IPS-11a (cell line): ENCODE data around the gene PPFIA3.
A peak's percentile ranks its signal among the peaks of the same experiment; 100 is the strongest.
"Not testable (repeated sequence)": the region's sequence is repeated elsewhere in the genome, so short reads cannot be mapped to it uniquely, and the experiment has no call there.

ENCODE experiments used
- H3K4me3 ChIP-seq: one replicate; pipeline ENCODE4 v1.5.1; 2013; ENCODE audit warnings: low read depth, low read length, control low read depth

The PPFIA3 gene

DNA sequence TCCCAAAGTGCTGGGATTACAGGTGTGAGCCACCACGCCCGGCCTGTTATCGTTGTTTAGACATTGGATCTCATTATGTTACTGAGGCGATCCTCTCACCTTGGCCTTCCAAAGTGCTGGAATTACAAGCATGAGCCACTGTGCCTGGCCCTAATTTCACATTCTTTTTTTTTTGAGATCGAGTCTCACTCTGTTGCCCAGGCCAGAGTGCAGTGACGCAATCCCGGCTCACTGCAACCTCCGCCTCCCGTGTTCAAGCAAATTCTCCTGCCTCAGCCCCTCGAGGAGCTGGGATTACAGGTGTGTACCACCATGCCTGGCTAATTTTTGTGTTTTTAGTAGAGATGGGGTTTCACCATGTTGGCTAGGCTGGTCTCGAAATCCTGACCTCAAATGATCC, 3.9 kb downstream of the PPFIA3 start:
- not testable (repeated sequence) for H3K4me3 ChIP-seq

DNA sequence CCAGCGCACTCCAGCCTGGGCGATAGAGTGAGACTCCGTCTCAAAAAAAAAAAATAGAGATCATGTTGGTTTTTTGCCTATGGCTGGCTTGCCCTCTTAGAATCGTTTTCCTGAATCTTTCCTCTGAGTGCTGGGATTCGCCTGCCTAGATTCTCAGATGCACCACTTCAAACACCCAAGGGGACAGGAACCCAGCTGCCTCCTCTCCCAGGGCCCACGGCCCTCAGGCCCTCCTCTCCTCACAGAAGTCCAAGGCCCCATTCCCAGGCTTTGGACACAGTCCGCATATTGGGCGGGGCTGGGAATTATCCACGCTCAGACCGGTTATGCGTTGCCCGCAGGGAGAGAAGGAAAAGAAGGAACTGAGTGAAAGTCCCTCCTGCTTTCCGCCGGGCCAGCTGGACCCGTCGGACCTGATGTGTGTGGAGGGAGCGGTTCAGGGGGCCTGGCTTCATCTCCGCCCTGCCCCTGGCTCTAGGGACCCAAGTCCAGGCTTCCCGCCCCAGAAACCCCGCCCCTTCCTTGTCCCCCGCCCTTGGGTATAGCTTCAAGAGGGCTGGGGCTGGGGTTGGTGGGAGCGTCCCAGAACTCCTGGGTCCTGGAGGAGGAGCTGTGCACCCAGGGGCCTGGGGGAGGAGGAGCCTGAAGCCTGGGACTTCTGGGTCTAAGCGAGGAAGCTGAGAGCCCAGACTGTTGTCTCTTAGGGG, 5.8 kb downstream of the PPFIA3 start:
- H3K4me3 ChIP-seq: no peak overlapping the region

DNA sequence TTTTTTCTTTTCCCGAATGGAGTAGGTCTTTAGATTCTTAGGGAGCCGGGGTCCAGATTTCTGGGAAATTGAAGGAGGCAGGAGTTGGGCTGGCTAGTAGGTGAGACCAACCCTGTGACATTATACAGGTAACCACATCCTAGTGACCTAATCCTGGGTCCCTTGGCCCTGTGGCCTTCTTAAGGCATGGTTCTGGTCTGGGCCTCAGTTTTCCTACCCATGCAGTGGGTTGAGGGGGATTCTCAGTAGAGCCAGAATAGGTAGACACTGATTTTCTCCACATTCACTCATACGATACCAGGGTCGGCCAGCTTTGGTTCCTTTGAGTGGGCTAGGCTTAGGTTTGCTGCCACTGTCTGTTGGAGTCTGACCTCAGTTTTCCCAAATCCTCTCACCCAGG, 7.2 kb downstream of the PPFIA3 start:
- no peak overlapping the region for H3K4me3 ChIP-seq

DNA sequence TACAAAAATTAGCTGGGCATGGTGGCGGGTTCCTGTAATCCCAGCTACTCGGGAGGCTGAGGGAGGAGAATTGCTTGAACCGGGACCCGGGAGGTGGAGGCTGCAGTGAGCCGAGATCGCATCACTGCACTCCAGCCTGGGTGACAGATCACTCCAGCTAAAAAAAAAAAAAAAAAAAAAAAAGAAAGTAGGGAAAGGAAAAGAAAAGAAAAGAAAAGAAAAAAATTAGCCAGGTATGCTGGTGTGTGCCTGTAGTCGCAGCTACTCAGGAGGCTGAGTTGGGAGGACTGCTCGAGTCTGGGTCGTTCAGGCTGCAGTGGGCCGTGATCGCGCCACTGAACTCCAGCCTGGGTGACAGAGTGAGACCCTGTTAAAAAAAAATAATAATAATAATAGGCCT, 7.9 kb downstream of the PPFIA3 start:
- H3K4me3 ChIP-seq: not testable (repeated sequence)

DNA sequence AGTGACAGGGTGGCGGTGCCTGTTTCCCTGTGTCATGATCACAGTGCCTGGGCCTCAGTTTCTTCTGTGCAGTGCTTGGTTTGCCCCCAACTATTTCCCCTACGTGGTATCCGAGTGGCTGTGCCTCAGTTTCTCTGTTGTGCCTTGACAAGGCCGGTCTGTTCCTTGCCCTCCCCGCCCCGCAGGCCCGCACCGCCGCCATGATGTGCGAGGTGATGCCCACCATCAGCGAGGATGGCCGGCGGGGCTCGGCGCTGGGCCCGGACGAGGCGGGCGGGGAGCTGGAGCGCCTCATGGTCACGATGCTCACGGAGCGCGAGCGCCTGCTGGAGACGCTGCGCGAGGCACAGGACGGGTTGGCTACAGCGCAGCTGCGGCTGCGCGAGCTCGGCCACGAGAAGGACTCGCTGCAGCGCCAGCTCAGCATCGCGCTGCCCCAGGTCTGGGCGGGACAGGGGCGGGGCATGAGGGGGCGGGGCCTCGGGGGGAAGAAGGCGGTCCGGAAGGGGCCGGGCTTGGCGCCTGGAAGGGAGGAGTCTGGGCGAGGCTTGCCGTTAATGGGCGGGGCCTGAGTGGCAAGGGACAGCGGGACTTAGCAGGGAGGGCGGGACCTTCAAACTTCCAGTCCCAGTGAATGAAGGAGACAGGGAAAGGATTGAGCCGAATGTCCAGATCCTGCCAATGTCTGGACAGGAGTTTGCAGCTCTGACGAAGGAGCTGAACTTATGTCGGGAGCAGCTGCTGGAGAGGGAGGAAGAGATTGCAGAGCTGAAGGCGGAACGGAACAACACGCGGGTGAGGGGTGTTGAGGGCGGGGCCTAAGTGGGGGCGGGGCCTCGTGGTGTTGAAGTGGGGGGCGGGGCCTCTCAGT, 8.6 kb downstream of the PPFIA3 start:
- H3K4me3 ChIP-seq: peak overlapping the region; percentile 35

DNA sequence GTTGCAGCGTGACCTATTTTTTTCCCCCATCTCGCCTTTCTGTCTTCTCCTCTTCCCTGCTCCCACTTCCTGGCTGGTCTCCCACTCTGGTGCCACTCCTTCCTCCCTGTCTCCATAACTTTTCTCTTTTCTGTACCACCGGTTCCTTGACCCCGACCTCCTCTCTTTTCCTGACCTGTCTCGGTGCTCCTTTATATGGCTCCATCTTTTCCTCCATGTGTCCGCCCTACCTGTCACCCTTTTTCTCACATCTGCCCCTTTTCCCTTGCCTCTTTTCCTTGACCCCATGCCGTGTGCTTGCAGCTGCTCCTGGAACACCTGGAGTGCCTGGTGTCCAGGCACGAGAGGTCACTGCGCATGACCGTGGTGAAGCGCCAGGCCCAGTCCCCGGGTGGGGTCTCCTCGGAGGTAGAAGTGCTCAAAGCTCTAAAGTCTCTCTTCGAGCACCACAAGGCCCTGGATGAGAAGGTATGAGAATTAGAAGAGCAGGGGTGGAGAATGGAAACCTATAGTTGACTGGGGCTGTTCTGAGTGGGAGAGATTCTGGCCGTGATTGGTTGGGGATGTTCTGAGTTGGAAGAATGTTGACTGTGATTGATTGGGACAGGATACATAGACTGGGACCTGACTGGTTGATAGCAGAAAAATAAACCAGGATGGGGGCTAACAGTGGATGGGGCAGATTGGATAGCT, 9.3 kb downstream of the PPFIA3 start:
- peak overlapping the region; percentile 35 for H3K4me3 ChIP-seq

DNA sequence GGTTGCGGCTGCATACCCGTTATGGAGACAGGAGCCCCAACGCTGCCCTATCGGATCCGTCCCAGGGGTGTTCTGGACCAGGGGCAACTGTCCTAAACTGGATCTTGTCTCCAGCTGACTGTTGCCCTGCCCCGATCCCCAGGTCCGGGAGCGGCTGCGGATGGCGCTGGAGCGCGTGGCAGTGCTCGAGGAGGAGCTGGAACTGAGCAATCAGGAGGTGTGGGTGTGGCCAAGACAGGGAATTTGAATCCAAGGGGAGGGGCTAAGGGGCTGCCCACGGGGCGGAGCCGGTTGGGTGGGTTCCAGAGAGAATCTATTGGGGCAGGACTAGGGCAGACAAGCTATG, 9.9 kb downstream of the PPFIA3 start:
- H3K4me3 ChIP-seq: no peak overlapping the region

DNA sequence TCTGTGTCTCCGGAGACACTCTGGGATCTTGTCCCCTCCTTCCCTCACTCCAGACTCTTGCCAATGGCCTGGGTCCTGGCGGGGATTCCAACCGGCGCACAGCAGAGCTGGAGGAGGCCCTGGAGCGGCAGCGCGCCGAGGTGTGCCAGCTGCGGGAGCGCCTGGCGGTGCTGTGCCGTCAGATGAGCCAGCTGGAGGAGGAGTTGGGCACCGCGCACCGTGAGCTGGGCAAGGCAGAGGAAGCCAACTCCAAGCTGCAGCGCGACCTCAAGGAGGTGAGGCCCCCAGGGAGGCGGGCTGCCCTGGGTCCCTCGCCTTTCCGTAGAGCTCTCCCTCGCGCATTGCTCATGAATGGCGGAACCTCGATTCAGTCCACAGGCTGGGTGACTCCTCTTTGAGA, 11.0 kb downstream of the PPFIA3 start:
- H3K4me3 ChIP-seq: no peak overlapping the region

DNA sequence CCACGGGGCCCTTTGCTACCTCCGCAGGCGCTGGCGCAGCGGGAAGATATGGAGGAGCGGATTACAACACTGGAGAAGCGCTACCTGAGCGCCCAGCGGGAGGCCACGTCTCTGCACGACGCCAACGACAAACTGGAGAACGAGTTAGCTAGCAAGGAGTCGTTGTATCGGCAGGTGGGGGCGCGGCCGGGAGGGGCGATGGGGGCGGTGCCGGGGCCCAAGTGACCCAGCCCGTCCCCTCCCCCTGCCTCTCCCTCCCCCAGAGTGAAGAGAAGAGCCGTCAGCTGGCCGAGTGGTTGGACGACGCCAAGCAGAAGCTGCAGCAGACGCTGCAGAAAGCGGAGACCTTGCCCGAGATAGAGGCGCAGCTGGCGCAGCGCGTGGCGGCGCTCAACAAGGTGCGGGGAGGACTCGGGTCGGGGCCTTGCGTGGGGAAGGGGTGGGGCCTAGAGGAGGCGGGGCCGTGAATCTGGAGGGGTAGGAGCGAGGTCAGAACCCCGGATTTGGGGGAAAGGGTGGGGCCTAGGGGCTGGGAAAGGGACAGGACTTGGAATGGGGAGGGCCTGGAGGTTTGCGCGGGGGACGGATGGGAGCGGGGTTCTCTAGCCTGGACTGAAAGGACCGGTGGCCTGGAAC, 13.7 kb downstream of the PPFIA3 start:
- H3K4me3 ChIP-seq: no peak overlapping the region

DNA sequence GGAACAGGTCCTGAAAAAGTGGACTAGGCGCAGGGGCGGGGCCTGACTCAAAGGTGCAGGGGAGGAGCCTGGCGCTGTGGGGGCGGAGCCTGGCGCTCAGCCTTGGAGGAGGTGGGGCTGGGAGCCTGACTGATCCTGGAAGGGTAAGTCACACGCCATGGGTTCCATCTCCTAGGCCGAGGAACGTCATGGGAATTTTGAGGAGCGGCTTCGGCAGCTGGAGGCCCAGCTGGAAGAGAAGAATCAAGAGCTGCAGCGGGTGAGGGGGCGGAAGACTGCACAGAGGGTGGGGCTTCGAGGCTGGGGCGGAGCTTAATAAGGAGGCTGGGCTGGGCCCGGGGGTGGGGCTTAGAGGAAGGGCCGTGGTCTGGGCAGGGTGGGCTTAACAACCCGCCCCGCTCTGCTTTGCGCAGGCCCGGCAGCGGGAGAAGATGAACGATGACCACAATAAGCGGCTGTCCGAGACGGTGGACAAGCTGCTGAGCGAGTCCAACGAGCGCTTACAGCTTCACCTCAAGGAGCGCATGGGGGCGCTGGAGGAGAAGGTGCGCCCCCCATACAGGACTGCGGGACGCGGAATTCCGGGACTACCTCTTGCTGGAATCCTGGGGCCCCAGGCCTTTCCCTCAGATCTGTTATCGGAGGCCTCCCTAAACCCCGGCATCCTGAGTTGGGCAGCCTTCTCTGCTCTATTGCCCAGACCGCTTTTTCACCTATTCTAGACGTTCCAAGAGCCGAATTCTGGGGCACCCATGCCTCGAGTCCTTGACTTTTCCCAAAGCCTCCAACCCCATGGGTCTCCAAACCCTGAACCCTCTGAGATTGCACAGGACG, 14.5 kb downstream of the PPFIA3 start:
- H3K4me3 ChIP-seq: no peak overlapping the region

DNA sequence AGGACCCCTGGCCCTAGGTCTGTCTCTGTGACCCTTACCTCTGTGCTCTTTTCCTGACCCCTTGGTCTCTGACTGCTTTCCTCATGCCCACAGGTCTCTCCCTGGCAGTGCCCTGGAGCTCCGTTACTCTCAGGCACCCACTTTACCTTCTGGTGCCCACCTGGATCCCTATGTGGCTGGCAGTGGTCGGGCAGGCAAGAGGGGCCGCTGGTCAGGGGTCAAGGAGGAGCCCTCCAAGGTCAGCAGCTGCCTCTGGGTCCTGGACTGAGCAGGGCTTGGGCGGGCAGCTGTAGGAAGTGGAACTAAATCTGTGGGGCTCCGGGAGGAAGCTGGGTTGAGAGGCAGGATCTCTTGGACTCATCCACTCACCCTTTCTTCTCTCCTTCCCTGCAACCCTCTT, 16.3 kb downstream of the PPFIA3 start:
- H3K4me3 ChIP-seq: no peak overlapping the region

DNA sequence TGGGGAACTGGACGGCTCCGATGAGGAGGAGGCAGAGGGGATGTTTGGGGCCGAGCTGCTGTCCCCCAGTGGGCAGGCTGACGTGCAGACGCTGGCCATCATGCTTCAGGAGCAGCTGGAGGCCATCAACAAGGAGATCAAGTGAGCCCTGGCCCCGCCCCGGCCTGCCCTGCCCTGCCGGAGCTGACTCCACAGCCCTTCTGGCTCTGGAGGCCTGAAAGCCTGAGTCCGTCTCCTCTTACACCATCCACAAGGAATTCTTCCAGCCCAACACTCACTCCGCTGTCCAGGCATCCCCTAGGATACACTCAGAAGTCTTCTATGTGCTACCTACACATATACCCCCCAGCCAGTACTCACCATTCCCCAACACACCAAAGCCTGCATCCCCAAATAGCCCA, 17.4 kb downstream of the PPFIA3 start:
- no peak overlapping the region for H3K4me3 ChIP-seq

DNA sequence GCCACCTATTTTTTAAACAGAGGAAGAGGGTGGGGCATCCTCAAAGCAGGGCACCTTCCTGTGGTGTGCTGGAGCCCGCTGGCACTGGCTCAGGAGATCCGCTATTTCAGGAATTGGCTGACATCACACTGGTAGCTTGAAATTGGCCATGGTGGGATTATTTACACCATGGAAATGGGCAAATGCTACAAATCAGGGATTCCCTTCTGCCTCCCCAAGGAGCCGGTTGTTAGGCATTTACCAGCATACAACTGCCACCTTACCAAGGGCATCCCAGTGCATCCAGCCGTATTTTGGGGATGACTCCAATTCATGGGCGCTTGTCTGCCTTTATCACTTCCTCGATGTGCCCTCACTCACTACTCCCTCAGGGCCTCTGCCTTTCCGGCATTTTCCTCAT, 21.6 kb downstream of the PPFIA3 start:
- no peak overlapping the region for H3K4me3 ChIP-seq

DNA sequence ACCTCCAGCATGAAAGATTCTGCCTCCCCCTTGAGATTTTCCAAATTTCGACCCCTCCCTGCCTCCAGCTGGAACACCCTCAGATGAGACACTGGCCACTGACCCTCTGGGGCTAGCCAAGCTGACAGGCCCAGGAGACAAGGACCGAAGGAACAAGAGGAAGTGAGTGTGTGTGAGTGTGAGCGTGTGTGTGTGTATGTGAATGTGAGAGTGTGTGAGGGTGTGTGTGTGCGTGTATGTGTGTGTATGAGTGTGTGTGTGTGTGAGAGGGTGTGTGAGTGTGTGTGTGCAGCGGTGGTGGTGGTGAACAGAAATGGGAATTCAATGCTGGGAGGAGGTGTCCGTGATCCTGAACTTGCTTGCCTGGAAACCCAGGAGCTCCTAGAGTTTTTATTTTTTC, 22.0 kb downstream of the PPFIA3 start:
- no peak overlapping the region for H3K4me3 ChIP-seq

DNA sequence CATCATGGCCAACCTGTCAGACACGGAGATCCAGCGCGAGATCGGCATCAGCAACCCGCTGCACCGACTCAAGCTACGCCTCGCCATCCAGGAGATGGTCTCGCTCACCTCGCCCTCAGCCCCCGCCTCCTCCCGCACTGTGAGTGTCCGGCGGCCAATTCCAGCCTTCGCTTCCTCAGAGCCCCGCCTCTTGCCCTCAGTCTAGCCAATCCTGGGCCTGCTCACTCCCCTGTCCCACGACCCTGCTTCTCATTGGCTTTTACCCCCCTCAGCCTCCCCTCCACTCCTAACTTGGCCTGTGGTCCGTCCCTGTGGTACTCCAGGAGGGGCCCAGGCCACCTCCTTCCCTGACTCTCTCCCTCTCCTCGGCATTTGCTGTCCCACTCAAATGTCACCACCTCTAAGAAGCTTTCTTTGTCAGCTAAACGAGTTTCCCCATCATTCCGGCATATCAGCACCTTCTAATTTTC, 23.6 kb downstream of the PPFIA3 start:
- H3K4me3 ChIP-seq: peak overlapping the region; percentile 54

DNA sequence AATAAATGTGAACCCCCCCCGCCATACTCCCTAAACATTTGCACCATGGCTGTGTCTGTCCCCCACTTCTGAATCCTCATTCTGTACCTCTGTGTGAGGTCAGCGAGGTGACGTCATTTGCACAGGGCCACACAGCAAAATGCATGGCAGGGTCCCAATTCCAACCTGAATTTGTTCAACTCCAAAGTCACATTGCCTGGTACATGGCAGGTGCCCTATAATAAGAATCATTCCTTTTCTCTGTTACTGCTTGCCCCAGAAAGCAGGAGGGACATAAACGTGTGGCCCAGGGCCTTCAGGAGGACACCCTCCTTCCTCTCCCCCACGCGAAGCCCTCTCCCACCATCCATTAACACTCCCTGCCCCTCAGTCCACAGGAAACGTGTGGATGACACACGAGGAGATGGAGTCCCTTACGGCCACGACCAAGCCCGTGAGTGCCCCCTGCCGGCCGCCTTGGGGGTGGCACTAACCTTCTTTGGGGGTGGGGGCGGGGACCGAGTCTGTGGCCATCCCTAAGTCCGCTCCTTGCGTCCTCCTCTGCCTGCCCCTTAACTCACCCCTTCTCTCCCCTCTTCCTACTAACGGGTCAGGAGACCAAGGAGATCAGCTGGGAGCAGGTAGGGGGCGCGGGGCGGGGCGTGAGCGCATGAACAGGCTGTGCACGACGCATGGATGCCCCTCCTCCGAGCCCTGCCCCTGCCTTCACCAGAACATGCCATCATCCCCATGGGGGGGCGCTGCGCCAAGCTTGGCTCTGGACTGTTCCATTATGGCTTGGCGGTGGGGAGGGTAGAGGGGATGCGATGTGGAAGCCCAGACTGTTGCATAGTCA, 26.4 kb downstream of the PPFIA3 start:
- H3K4me3 ChIP-seq: peak overlapping the region; percentile 21

DNA sequence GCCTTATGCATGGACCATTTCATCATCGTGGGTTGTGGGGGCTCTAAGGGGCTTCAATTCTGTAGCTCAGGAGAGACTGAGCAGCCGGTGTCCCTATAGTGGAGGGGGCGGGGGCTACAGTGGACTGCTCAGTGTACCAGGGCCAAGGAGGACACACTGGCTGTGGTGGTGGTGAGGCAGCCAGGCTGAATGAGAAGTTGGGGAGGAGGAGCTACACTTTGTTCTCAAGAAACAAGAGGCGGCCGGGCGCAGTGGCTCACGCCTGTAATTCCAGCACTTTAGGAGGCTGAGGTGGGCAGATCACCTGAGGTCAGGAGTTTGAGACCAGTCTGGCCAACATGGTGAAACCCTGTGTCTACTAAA, 27.0 kb downstream of the PPFIA3 start:
- H3K4me3 ChIP-seq: peak overlapping the region; percentile 21

DNA sequence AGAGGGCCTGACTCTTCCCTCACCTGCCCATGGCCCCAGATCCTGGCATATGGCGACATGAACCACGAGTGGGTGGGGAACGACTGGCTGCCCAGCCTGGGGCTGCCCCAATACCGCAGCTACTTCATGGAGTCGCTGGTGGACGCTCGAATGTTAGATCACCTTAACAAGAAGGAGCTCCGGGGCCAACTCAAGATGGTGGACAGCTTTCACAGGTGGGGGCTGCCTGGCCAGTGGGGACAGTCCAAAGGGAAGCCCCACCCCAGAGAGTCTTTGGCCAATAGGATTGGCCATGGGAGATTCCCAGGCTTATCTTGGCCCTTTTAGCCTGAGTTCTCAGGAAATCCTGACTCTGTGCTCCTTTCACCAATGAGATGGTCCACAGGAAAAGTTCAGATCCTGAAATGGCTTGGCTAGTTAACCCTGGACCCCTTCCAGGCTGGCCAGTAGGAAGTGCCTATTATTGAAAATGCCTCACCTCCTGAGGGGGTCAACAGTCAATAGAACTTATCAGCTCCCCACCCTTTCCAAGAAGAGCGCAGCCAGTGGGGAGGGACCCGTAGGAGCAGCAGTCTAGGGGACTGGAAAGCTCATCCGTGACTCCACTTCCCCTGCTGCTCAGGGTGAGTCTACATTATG, 28.8 kb downstream of the PPFIA3 start:
- H3K4me3 ChIP-seq: peak overlapping the region; percentile 64
